Astrocyte of the cerebellum (primary cell): ENCODE data around the gene ARVCF.
A peak's percentile ranks its signal among the peaks of the same experiment; 100 is the strongest.

ENCODE experiments used
- DNase-seq: peaks from one replicate; pipeline ENCODE4 v3.0.0-alpha.2; 2011; ENCODE audit warnings: low read depth
- H3K4me3 ChIP-seq: 2 replicates; pipeline ENCODE4 v1.5.1; 2011; ENCODE audit warnings: mild to moderate bottlenecking, low read depth, low read length, moderate library complexity
- CTCF ChIP-seq: IDR thresholded peaks from 2 replicates; pipeline ENCODE4 v1.5.1; 2012; ENCODE audit warnings: low read length, low read depth, moderate library complexity, mild to moderate bottlenecking; ENCODE audit errors: missing control alignments
- in situ Hi-C: cut with HindIII; loops from 2 replicates; pipeline ENCODE4 v1.10.0; 2017; ENCODE audit warnings: low sequenced_read_pairs

ARVCF gene

DNA sequence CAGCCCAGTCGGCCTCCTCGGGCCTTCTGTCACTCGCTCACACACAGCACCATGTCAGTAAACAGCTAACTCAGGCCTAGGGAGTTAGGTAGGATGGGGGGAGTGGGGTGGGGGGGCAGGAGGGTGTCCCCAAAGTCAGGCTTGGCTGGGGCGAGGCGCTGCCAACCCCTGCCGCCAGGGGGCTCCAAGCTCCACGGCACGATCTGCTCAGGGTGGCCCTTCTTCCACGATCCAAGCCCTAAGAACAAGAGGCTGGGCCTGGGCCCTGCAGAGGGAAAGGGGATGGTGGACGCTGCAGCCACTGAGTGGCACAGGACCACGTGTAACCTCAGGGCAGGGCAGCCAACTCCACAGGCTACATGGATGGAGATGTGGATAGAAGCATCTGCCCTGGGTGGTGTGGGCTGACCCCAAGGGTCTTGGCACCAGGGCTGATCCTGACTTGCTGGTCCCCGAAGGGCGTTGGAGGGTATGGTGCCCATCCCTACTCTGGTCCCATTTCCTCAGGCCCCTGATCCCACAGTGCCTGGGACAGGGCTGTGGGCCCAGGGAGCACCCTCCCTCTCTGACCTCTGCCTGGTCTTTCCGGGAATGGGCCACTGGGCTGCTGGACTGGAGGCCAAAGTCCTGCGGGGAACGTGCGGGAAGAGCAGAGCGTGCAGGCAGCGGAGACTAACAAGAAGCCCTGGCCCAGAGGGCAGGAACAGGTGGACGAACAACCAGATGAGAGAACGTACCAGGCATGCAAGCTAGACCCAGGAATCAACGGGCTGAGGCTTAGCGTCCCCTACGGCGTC is 45.9 kb downstream of the ARVCF start:
- DNase-seq = no peak
- in situ Hi-C loops = loop anchor here (5.0 kb wide), 1 partner anchor 52 kb away; the partner anchor contains the start of gene TANGO2
- peak; percentile 78 for TF ChIP-seq CTCF
- H3K4me3 ChIP-seq = no peak overlapping the region

- H3K4me3 ChIP-seq = no peak overlapping the region
- TF ChIP-seq CTCF = no peak
Observed at GRCh38 chr22:19970031-19970478, 46.6 kb downstream of the ARVCF start.

DNA sequence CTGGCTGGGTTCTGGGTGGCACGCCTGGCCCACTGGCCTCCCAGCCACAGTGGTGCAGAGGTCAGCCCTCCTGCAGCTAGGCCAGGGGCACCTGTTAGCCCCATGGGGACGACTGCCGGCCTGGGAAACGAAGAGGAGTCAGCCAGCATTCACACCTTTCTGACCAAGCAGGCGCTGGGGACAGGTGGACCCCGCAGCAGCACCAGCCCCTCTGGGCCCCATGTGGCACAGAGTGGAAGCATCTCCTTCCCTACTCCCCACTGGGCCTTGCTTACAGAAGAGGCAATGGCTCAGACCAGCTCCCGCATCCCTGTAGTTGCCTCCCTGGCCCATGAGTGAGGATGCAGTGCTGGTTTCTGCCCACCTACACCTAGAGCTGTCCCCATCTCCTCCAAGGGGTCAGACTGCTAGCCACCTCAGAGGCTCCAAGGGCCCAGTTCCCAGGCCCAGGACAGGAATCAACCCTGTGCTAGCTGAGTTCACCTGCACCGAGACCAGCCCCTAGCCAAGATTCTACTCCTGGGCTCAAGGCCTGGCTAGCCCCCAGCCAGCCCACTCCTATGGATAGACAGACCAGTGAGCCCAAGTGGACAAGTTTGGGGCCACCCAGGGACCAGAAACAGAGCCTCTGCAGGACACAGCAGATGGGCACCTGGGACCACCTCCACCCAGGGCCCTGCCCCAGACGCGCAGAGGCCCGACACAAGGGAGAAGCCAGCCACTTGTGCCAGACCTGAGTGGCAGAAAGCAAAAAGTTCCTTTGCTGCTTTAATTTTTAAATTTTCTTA is 47.3 kb downstream of the ARVCF start:
- no peak for TF ChIP-seq CTCF
- in situ Hi-C loops = no loop called here
- H3K4me3 ChIP-seq = no peak overlapping the region
- no peak for DNase-seq

More at GRCh38 chr22:19970031-19970478, 46.6 kb downstream of the ARVCF start:
- in situ Hi-C loops = loop anchor here (5.0 kb wide), 1 partner anchor 52 kb away; the partner anchor contains the start of gene TANGO2
- DNase-seq = no peak

DNA sequence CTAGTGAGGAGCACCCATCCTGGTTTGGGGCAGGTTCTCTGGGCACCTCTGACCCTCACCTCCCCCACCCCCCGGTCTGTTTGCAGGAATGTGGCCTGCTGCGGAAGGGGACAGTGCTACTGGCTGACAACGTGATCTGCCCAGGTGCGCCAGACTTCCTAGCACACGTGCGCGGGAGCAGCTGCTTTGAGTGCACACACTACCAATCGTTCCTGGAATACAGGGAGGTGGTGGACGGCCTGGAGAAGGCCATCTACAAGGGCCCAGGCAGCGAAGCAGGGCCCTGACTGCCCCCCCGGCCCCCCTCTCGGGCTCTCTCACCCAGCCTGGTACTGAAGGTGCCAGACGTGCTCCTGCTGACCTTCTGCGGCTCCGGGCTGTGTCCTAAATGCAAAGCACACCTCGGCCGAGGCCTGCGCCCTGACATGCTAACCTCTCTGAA is 48.2 kb downstream of the ARVCF start:
- DNase-seq = no peak
- no peak for TF ChIP-seq CTCF
- in situ Hi-C loops = no loop called here
- H3K4me3 ChIP-seq = no peak overlapping the region

DNA sequence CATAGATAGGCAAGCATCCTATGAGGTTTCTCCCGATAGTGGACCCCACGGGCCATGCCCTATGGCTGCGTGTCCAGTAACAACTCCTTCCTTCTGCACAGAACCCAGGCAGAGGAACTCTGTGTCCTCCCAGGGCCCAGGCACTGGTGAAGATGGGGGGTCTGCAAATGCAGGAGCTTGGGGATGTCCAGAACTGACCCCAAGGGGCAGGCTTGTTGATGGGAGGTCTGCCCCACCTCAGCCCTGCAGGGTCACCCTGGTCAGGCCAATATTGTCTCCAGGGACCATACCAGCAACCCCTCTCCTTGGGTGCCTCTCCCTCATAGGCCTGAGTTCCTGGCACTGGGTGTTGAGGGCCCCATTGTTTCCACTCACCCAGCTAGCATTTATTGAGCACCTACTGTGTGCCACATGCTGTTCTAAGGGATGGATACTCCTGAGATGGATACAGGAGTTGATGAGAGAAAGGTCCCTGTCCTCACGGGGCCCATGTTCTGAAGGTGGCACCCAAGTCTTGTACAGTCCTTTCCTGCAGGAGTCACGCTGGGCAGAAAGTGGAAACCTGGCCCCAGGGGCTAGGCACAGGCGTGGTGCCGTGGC is 48.7 kb downstream of the ARVCF start:
- TF ChIP-seq CTCF = no peak
- in situ Hi-C loops = no loop called here
- H3K4me3 ChIP-seq = no peak overlapping the region
- DNase-seq = no peak
